HepG2 (cell line): ENCODE results near the gene SMYD4. TPM values are rescaled to one million over a fixed set of nuclear protein-coding genes. Genes with fewer than 3 reads are reported as not detected.
A peak's percentile ranks its signal among the peaks of the same experiment; 100 is the strongest.

Experiments
- ARID3A ChIP-seq: IDR thresholded peaks from 2 replicates; pipeline ENCODE4 v1.6.1; 2012; ENCODE audit warnings: low read depth, low read length, improper control_type of control experiment
- BCL6 ChIP-seq: IDR thresholded peaks from 2 replicates; pipeline ENCODE4 v1.6.1; 2016; ENCODE audit warnings: missing genetic modification reagents, missing compliant biosample characterization
- EHMT2 ChIP-seq: fragments of 200-600 bp; sonication (generic); IDR thresholded peaks from 2 replicates; pipeline ENCODE4 v1.7.0; 2017; ENCODE audit warnings: antibody characterized with exemption, low read depth, low read length, borderline replicate concordance
- GPBP1L1 ChIP-seq: sonication (generic); formaldehyde crosslinking; IDR thresholded peaks from 2 replicates; pipeline ENCODE4 v1.5.0; 2020; ENCODE audit warnings: mild to moderate bottlenecking, missing genetic modification reagents
- HMGXB4 ChIP-seq, 2 experiments: sonication (generic) in 1 of 2; formaldehyde crosslinking in 1 of 2; IDR thresholded peaks; 2 replicates each; pipeline versions ENCODE4 v1.4.0 to v1.6.1; 2018 to 2020; ENCODE audit warnings: missing genetic modification reagents in 2 of 2, borderline replicate concordance in 1 of 2, low read depth in 1 of 2, mild to moderate bottlenecking in 1 of 2, missing biosample characterization in 1 of 2
- HNF1A ChIP-seq, 2 experiments: sonication (generic) in 1 of 2; formaldehyde crosslinking in 1 of 2; IDR thresholded peaks; 2 replicates each; pipeline versions ENCODE4 v1.4.0 to v1.6.1; 2016 to 2020; ENCODE audit warnings: borderline replicate concordance in 1 of 2, low read depth in 1 of 2, mild to moderate bottlenecking in 1 of 2, missing genetic modification reagents in 1 of 2
- LCORL ChIP-seq, 2 experiments: fragments of 450-650 bp in 1 of 2; sonication (generic) in 1 of 2; formaldehyde crosslinking in 1 of 2; IDR thresholded peaks; 2 replicates each; pipeline versions ENCODE4 v1.5.0 to v1.6.1; 2017 to 2020; ENCODE audit warnings: antibody characterized with exemption in 1 of 2, missing genetic modification reagents in 1 of 2
- NFKB2 ChIP-seq: sonication (generic); formaldehyde crosslinking; IDR thresholded peaks from 2 replicates; pipeline ENCODE4 v1.4.0; 2020; ENCODE audit warnings: missing genetic modification reagents, borderline replicate concordance
- PITX1 ChIP-seq: sonication (generic); formaldehyde crosslinking; IDR thresholded peaks from 2 replicates; pipeline ENCODE4 v1.5.1; 2020; ENCODE audit warnings: mild to moderate bottlenecking, missing genetic modification reagents
- POLR2G ChIP-seq: fragments of 200-400 bp; formaldehyde crosslinking; IDR thresholded peaks from 2 replicates; pipeline ENCODE4 v1.6.1; 2018; ENCODE audit warnings: mild to moderate bottlenecking, low read depth, low read length, moderate library complexity
- SAFB2 ChIP-seq: sonication (generic); formaldehyde crosslinking; IDR thresholded peaks from 2 replicates; pipeline ENCODE4 v1.5.1; 2020; ENCODE audit warnings: missing genetic modification reagents, low read depth, mild to moderate bottlenecking, borderline replicate concordance
- SOX13 ChIP-seq, 3 experiments: fragments of 450-650 bp in 1 of 3; sonication (generic) in 1 of 3; formaldehyde crosslinking in 1 of 3; IDR thresholded peaks in 2 of 3; conservative IDR thresholded peaks in 1 of 3; 2 replicates each; pipeline versions ENCODE4 v1.5.0 to v1.6.1; 2016 to 2020; ENCODE audit warnings: antibody characterized with exemption in 1 of 3, mild to moderate bottlenecking in 1 of 3, missing compliant biosample characterization in 1 of 3, missing genetic modification reagents in 1 of 3, moderate library complexity in 1 of 3
- ZC3H13 ChIP-seq: sonication (generic); formaldehyde crosslinking; IDR thresholded peaks from 2 replicates; pipeline ENCODE4 v1.8.1; 2023; ENCODE audit warnings: mild to moderate bottlenecking, missing genetic modification reagents, moderate library complexity
- ZNF280B ChIP-seq: sonication (generic); formaldehyde crosslinking; IDR thresholded peaks from 2 replicates; pipeline ENCODE4 v1.5.0; 2020; ENCODE audit warnings: missing genetic modification reagents, mild to moderate bottlenecking, borderline replicate concordance
- ZNF878 ChIP-seq: sonication (generic); formaldehyde crosslinking; IDR thresholded peaks from 2 replicates; pipeline ENCODE4 v1.8.1; 2023; ENCODE audit warnings: mild to moderate bottlenecking, missing genetic modification reagents, moderate library complexity
- polyA plus RNA-seq, 8 experiments: library from polyadenylated mRNA; depleted of rRNA in 3 of 8; stranded (reverse) in 7 of 8; unstranded in 1 of 8; fragments of >200 nt; fragmentation: Illumina TruSeq in 4 of 8; extraction: Trizol in 4 of 8; gene quantifications; 2 replicates each; pipeline versions ENCODE4 v1.2.1 to v1.2.3, GENCODE V29; 2011 to 2016; ENCODE audit warnings: low read depth in 4 of 8, missing spikeins in 1 of 8, mixed read lengths in 1 of 8; ENCODE audit not compliant: insufficient read depth in 1 of 8
- total RNA-seq, 5 experiments: library from RNA; depleted of rRNA; stranded (reverse); fragments of >200 nt; fragmentation: Illumina TruSeq; extraction: Trizol; gene quantifications; 2 replicates each; pipeline ENCODE4 v1.2.3, GENCODE V29; 2016; ENCODE audit warnings: low read depth in 1 of 5

SMYD4 gene
- total and polyA plus RNA-seq, 2 of the 13 experiments (the other 11 are each of a cell fraction or from before 2014, with no cell fraction given): 7.4 to 11.3 TPM

GRCh38 chr17:1755252-1755826, 74.4 kb downstream of the SMYD4 start (continued):
- TF ChIP-seq ZNF280B (peak; percentile 15; the same call in 1 of the 2 replicates), ZC3H13 (CRISPR knock-in tag) (peak; percentile 55; the same call in 1 of the 2 replicates), EHMT2 (no peak), NFKB2 (peak; percentile 29; the same call in 1 of the 2 replicates), PITX1 (CRISPR knock-in tag) (no peak), GPBP1L1 (CRISPR knock-in tag) (no peak), HMGXB4 (CRISPR knock-in tag; IDR thresholded peaks at IDR 0.05; ENCODE audit: borderline replicate concordance in 1 of 2, low read depth in 1 of 2) (0 out of 4 replicates have a peak, but pooled peaks of 1 of the 2 experiments have one; percentile 29), POLR2G (peak; percentile 65), ZNF878 (CRISPR knock-in tag) (no peak), ARID3A (no peak), HNF1A (IDR thresholded peaks at IDR 0.05; ENCODE audit: low read depth) (no peak), HNF1A (CRISPR knock-in tag; IDR thresholded peaks at IDR 0.05; ENCODE audit: borderline replicate concordance) (0 out of 2 replicates have a peak, but pooled peaks have one; percentile 5), SAFB2 (CRISPR knock-in tag) (0 out of 2 replicates have a peak, but pooled peaks have one; percentile 67), BCL6 (no peak), SOX13 (IDR thresholded peaks at IDR 0.05) (no peak), SOX13 (CRISPR knock-in tag; conservative IDR thresholded peaks at IDR 0.05 in 1 of 2, IDR thresholded peaks at IDR 0.05 in 1 of 2) (0 out of 4 replicates have a peak, but pooled peaks of 1 of the 2 experiments have one; percentile 0), LCORL (IDR thresholded peaks at IDR 0.05) (no peak), LCORL (CRISPR knock-in tag; IDR thresholded peaks at IDR 0.05) (0 out of 2 replicates have a peak, but pooled peaks have one; percentile 12)
